Ramos (cell line): ENCODE data around the gene MT1B.

Experiments
- in situ Hi-C: fragments of 300-500 bp; cut with MboI; formaldehyde crosslinking; loops from one replicate; pipeline ENCODE4 v1.14.3; 2022; ENCODE audit warnings: low sequenced_read_pairs; ENCODE audit not compliant: unreplicated experiment

MT1B gene

GRCh38 chr16:56651586-56651985 is at the start of gene MT1B:
TSS of gene MT1B (plus strand) at chr16:56651886. CDS start at chr16:56651954, 68 bp downstream.
- in situ Hi-C loops: no loop called here

GRCh38 chr16:56603589-56603988 is 48.1 kb upstream of the MT1B start:
- in situ Hi-C loops: no loop called here

DNA sequence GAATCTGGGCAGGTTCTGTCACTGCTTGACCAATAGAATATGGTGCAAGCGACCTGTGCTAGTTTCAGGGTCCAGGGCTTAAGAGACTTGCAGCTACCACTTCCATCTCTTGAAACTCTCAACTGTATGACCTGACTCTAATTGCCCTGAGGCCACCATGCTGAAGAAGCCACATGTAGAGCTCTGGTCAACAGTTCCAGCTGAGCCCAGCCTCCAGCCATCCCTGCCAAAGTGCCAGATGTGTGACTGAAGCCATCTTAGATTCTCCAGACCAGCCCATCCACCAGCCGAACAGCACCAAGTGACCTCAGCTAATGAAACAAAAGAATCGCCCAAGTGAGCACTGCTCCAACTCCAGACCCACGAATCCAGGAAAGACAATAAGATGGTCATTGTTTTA is 46.7 kb upstream of the MT1B start:
- in situ Hi-C loops: no loop called here

GRCh38 chr16:56605475-56605874 is 46.2 kb upstream of the MT1B start:
- in situ Hi-C loops: no loop called here

- in situ Hi-C loops: no loop called here
Measured at GRCh38 chr16:56606071-56606475, 45.6 kb upstream of the MT1B start.

DNA sequence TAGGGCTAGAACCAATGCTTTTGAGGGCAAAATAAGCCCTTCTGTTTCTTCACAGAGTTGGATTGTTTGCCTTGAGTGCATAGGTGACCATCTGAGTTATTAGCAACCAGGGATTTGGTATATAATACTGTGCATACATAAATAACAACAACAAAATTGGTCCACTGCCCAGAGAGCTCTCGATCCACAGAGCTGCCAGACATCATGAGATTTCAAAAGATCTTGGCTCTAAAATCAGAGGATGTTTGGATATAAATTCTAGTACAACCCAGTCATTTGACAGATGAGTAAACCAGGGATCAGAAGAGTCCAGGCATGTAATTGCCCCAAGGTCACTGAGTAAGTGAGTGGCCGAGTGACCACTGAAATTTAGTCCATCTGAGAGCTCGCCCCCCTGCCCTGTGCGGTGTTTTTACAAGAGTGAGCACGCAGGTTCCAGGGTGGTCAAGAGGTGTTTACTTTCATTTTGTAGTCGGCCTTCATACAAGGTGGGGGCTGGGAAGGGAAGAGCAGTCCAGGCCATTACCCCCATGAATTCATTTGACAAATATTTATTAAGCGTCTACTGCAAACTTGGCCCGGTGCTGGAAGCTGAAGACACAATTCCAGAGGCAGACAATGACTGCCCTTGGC is 45.1 kb upstream of the MT1B start:
- in situ Hi-C loops: no loop called here

GRCh38 chr16:56607109-56607618 is 44.5 kb upstream of the MT1B start:
- in situ Hi-C loops: no loop called here

DNA sequence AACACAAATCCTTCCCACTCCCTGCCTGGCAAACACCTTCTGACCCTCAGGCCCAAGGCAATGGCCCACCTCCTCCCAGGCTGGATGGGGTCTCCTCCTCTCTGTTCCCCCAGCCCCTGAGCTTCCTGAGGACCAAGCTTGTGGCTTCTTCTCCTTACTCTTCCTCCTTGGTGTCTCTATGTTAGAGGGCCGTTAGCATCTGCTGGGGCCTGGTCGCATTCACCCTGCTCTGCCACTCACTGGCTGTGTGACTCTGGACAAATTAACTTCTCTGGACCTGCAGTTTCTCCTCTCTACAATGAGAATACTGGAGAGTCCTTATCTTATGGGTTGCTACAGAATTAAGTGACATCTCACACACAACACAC is 44.0 kb upstream of the MT1B start:
- in situ Hi-C loops: no loop called here

- in situ Hi-C loops: no loop called here
Measured at GRCh38 chr16:56608043-56608875, 43.4 kb upstream of the MT1B start, which contains the start of gene MT2A. TSS of gene MT2A (plus strand) at chr16:56608584. CDS start at chr16:56608656, 72 bp downstream.

DNA sequence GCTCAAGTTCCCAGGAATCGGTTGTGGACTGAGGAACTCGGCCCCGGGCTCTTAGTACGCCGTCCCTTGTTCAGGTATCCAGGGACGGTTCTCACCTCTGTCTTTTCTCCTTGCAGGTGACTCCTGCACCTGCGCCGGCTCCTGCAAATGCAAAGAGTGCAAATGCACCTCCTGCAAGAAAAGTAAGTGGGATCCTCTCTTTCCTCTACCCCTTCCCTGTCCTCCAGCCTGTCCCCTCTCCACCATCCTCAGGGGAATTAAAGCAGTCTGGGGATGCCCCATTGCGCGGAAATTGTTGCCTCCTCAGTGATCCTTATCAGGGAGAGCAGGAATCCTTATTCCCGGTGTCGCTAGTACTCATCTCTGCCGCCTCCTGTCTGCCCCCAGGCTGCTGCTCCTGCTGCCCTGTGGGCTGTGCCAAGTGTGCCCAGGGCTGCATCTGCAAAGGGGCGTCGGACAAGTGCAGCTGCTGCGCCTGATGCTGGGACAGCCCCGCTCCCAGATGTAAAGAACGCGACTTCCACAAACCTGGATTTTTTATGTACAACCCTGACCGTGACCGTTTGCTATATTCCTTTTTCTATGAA is 42.7 kb upstream of the MT1B start:
- in situ Hi-C loops: no loop called here

- in situ Hi-C loops: no loop called here
Measured at GRCh38 chr16:56609463-56609921, 42.2 kb upstream of the MT1B start.

DNA sequence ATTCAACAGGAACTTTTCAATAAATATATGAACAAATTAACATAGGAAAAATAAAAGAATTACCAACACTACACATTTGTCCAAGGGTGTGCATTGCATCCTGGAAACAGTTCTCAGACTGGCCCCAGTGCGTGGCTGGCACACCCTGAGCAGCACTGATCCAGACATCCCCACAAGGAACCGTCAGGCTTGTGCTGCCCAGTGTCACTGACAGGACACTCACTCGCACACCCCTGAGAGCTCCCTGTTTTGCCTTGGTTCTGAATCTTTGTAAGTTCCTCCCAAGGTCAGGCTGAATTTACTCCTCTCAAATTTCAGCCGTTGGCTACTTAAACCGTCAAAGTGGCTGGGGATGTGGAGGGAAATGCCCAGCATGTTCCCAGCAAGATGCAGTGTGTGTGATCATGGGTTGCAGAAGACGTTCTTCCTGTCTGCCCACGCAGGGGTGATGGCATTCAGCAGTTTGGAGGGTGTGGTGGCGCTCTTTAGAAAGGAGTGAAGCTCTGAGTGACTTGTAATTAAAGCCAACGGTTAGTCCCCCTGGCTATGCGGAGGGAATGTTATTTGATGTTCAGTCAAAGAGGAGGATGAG is 41.6 kb upstream of the MT1B start:
- in situ Hi-C loops: no loop called here

- in situ Hi-C loops: no loop called here
Measured at GRCh38 chr16:56610609-56611111, 41.0 kb upstream of the MT1B start.

GRCh38 chr16:56611281-56611833 is 40.3 kb upstream of the MT1B start:
- in situ Hi-C loops: no loop called here

DNA sequence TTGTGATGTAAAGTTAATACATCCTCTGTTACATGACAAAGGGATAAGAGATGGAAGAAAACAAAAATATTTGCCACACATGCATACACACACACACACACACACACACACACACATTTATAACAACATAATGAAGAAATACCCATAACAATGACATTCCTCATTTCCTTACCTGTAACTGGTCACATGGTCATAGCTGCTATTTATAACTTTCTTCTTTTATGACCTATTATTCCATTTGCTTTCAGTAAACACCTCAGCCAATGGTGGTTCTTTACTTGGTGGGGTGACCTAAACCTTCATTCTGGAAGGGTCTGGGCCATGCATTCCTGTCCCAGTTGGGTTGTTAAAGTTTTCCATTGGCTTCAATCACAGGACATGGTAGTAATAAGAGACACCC is 38.0 kb upstream of the MT1B start:
- in situ Hi-C loops: no loop called here

- in situ Hi-C loops: no loop called here
Measured at GRCh38 chr16:56614549-56614991, 37.1 kb upstream of the MT1B start.

DNA sequence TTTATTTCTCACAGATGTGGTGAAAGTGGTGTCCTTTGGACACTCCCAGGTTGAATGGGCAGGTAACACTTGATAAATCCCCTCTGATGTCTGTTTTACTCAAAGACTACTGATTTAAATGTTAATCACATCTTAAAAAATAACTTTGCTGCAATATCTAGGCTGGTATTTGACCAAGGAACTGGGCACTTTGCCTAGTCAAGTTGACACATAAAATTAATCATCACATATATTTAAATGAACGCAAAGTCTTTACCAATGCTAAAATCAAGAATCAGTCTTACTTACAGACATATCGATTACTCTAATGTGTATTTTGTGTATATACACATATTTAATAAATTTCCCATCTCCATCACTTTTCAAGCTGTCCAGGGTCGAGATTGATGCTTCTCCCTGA is 36.3 kb upstream of the MT1B start:
- in situ Hi-C loops: no loop called here

DNA sequence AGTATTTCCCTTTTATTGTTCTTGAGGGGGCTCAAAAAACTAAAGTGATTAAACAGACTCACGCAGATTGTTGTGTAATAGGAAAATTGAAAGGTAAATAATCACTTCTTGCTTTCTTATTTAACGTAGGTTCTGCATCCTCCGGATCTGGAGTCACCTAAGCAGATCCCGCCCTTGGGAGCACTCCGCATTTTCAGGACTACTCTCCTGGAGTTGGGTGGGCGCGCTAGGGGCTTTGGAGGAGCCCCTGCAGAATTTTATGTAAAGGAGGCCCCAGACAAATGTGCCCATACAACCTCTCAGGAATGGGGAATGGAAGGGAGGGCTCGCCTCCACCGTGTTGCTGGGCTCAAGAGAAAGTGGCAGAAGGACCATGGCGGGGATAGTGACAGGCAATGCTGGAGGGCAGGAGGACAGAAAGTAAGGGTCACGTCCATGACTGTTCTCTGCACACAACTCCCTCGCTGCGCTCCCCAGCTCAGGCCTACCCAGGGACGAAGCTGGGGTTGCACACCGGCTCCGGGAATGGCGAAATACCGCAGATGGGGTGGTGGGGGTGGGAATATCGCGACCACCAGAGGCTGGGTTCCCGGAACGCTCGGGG is 35.0 kb upstream of the MT1B start:
- in situ Hi-C loops: no loop called here

GRCh38 chr16:56617212-56618085 is 34.2 kb upstream of the MT1B start:
- in situ Hi-C loops: no loop called here
